Stimulated activated CD8-positive, alpha-beta memory T cell treated with anti-CD3 and anti-CD28 coated beads, Interleukin-15, amount 100 ng/mL, for 24 hours (primary cell): ENCODE measurements around the gene ERGIC1.
"Not testable (repeated sequence)": the region's sequence is repeated elsewhere in the genome, so short reads cannot be mapped to it uniquely, and the experiment has no call there.

Source experiments
- DNase-seq: peaks from one replicate; pipeline ENCODE4 v3.0.0-alpha.2; 2020; ENCODE audit warnings: low read depth

Gene ERGIC1

DNA sequence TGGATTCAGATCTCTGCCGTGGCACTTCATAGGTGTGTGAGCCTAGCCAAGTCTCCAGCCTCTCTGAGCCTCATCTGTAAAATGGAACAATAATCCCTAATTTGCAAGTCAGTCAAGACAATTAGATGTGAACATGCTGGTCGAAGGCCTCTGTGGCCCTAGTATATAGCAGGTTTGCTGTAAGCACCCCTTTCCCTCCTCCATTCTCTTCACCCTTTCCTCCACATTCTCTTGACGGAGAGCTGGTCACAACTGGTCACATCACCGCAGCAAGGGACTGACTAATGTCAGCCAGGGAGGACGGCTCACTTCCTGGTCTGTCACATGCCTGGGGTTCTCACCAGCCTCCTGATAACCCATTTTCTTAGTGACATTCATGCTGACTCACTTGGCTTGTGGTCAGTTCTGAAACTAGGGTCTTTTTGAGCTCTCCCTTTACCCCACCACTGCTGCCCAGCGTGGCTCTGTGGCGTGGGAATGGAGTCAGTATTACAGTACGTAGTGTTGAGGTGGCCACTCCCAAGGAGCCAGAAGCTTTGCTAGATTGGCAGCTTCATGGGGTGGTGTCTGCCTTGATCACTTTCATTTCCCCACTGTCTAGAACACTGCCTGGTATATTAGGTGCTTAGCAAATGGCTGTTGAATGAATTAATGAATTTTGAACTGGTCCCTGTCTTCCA, 47.8 kb downstream of the ERGIC1 start:
- DNase-seq, result no peak

DNA sequence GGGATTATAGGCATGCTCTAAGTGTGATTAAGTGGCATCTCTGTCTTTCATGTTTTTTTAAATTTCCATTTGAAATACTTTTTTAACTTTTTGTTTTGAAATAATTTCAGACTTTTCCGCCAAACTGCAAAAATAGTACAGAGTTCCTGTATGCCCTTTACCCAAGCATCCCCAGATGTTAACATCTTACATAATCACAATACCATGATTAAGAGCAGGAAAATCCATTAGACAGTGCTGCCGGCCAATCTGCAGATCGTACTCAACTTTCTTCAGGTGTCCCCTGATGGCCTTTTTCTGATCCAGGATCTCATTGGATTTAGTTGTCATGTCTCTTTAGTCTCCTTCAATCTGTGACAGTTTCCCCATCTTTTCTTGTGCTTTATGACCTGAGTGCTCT, 49.0 kb downstream of the ERGIC1 start:
- DNase-seq, result no peak

DNA sequence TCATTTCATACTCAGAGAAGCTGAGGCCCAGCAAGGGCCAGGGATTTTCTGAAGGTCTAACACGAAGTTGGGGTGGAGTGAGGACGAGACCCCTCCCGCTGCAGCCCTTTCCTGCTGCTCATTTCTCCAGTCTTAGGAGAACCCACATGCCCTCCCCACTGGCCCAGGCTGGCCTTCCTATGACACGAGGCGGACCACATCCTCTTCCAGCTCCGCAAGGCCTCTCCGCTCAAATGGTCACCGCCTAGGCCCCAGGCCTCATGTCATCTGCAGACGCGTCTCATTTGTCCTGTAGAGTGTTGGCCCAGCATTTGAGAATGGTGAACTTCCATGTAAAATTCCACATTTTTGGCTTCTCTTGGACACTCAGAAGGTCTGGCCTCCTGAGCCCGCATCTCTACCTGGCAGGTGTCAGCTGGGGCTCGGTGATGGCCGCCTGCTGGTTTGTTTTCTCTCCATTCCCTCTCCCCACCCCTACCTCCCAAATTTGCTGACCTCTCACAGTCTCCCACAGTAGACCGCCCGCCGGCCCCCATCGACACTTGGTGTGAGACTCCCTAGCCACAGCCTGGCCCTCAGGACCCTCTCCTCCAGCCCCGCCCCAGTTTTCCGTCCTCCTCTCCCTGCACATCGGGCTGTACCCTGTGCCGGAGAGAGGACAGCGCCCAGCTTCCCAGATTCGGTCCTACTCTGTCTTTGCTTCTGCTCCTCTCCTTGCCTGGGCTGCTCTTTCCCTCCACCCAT, 51.7 kb downstream of the ERGIC1 start:
- DNase-seq, result no peak

DNA sequence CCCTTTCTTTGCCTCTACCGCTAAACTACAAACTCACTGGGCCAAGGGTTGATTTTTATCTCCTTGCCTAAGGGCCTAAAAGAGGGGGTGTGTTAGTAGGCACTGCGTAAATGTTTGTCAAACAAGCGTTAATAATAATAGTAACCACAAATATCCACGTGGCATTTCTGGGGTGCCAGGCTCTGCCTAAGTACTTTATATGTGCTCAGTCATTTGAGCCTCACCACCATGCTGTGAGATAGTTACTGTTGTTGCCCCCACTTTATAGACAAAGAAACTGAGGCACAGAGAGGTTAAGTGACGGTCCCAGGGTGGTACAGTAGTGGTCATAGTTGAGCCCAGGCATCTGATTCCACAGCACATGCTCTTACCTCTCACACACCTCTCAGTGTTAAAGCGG, 52.4 kb downstream of the ERGIC1 start:
- no peak for DNase-seq

DNA sequence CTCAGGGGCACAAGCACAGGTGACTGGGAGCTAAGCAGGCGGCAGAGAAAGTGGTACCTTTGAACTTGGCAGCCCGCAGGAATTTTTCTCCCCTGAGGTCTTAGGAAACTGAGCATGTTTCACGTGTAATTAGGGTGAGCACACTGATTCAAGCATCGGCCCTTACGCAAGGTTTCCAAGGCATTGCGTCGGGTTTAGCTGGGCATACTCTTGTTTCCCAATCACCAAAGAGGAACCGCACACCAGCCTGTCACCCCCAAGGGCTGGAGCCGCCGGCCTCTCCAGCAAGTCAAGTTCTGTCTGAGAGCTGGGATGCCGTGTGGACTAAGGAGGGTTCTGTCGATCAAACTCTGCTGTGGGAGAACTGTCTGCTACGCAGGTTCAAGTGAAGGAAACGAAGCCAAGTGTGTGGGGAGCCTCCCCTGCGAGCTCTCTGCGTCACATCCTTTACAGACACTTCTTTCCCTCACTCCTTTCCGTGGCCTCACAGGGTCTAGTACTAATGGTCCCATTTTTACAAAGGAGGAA, 53.0 kb downstream of the ERGIC1 start:
- no peak for DNase-seq

DNA sequence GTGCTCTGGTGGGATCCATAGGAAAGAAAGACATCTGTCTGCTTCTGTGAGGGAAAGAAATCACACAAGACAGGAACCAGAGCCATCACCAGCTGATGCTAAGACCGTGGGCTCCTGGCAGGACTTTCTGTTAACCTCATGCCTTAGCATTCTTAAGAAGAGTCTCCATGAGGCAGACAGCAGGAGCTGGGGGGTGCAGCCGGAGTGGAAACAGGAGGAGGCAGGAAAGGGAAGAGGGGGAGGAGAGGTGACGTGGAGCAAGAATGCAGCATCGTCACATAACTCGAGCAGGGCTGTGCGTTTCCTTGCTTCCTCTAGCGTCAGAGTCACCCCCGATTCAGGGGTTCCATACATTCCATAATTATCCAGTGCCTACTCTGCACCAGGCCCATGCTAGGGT, 53.6 kb downstream of the ERGIC1 start:
- DNase-seq, result no peak

DNA sequence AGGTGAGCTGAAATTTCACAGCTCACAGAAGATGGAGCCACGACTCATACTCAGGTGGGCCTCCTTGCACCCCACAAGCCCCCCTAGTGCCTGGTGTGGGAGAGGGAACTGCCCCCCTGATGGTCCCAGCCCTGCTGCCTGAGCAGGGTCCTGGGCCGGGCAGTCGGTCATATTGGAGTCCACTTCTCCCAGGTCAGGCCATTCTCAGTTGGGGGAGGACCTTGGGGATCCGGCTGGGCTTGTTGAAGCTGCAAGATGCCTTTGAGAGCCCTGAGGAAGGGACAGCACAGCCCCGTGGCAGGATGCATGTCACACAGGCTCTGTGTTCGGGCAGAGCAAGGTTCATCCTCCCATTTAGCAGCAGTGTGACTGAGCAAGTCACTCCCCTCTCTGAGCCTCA, 56.6 kb downstream of the ERGIC1 start:
- DNase-seq, result no peak

DNA sequence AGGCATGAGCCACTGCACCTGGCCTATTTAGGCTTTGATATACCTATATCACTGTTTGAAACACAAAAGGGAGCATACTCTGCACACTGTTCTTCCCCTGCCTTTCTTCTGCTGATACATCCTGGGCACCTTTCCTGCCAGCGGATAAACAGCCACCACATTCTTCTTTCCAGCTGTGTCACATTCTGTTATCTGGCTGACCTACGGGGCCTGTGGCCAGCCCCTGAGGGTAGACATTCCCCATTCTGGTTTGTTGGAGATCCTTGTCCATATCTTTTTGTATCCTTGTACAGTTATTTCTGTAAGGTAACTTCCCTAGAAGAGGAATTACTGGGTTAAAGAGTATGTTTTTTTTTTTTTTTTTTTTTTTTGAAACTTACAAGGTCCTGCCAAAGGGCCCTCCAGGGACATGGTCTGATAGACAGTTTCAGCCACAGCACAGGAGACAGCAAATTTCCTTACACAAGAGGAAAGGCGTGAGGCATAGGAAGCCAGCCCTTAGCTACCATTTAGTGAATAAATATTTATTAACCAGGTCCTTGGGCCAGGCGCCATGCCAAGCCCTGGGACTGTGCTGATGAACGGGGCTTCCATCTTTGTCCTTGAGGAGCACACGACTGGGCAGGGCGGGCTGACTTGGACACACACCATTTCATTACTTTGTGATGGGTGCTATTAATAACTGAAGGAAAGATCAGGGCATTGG, 57.8 kb downstream of the ERGIC1 start:
- no peak for DNase-seq

DNA sequence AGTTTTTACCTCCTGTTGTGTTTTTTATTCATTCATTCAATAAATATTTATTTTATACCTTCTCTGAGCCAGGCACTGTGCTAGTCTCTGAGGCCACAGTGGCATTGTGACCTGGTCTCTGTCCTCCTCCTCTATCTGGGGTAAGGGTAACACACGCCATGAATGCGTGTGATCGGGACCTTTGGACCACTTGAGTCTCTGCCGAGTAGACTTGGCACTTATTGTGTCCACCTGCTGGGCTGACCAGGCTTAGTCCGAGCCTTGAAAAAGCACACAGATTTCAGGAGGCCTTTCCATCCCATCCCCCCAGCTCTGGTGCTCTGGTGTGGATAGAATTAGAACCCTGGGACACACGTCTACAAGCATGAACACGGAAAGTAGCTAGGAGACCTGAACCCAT, 58.7 kb downstream of the ERGIC1 start:
- no peak for DNase-seq

DNA sequence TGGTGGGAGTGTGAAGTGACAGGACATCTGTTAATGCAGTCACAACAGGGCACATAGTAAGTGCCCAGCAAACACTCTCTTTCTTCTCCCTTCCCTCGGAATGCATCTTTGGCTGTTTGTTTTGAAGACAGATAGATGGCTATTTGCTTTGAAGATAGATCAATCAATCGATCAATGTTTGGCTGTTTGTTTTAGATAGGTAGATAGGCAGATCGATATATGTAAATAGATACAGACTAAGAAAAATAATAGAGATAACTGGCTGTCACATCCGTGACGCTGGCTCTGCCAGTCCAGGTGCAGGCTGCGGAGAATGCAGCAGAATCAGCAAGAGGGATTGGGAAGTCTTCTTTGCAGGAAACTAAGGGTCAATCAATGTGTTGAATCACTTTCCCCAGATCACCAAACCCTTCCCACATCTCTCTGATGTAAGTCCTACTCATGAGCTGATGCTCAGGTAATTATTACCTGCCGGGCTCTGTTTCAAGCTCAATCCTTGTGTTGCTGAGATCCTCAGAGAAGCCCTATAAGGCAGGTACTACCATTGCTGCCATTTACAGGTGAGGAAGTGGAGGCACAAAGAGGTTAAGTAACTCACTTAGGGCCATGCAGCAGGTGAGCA, 60.8 kb downstream of the ERGIC1 start:
- no peak for DNase-seq

DNA sequence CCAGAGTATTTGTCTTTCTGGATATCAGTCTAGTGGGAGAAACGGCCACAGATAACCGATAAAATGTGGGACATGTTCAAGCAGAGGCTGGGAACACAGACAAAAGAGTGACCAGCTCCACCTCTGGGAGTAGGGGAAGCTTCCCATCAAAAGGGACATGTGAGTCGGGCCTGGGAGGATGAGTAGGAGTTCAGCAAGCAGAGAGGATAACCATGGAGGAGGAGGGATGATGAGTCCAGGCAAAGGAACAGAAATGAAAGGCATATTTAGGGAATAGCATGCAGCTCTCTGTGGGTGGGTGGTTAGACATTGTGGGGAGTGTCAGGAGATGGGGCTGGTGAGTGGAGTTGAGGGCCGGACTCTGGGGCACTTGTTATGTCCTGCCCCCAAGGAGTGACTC, 61.5 kb downstream of the ERGIC1 start:
- no peak for DNase-seq

DNA sequence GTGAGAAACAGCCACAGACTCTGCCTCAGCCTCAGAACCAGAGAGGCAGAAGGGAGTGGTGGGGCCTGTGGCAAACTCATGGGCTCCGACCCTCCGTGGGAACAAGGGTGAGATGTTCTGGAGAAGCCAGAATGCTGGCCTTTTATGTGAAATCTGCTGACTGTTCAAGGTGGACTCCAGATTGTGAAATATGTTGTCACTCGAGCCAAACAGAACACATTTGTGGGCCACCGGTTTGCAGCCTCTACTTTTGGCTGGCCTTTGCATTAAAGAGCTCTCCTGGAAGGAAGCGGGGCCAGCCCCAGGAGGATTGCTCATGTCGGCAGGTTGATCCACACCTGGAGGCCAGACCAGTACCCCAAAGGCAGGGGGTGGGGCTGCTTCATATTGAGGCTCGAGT, 62.4 kb downstream of the ERGIC1 start:
- no peak for DNase-seq

DNA sequence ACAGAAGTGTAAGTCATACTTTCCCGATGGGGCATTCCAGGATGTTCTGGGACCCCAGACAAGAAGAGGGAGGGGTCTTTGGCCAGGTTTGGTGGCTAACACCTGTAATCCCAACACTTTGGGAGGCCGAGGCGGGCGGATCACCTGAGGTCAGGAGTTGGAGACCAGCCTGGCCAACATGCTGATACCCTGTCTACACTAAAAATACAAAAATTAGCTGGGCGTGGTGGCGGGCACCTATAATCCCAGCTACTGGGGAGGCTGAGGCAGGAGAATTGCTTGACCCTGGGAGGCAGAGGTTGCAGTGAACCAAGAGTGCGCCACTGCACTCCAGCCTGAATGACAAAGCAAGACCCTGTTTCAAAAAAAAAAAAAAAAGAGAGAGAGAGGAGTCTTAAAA, 63.0 kb downstream of the ERGIC1 start:
- not testable (repeated sequence) for DNase-seq

DNA sequence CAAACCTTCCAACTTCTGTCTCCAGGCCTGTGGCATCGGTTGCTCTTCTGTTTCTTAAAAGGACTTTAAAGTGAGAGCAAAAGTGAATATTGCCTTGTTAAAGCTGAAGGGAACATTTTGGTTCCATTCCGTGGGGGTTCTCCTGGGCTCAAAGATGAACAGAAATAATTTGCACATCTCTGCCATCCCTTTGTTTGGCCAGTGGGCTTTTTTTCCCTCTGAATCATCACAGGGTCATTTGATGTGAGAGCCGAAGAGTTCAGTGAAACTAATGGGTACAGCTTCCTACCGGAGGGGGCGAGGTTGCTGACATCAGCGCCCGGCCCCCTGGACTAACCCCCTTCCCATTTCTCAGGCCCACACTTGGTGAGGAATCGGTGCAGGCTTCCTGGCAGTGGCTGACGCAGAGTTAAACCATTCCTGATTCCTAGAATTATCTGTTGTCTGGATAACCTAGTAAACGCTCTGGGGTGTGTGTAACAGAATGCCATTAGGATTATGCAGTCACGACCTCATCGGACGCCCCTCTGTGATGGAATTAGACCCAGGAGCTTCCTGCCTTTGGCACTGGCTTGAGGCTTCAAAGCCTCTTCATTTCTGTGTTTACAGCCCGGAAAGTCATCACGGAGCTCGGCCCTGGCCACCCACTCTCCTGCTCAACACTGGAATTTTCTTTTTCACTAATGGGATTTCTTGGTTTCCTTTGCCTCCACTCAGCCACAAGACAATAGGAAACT, 63.6 kb downstream of the ERGIC1 start:
- DNase-seq, result no peak

DNA sequence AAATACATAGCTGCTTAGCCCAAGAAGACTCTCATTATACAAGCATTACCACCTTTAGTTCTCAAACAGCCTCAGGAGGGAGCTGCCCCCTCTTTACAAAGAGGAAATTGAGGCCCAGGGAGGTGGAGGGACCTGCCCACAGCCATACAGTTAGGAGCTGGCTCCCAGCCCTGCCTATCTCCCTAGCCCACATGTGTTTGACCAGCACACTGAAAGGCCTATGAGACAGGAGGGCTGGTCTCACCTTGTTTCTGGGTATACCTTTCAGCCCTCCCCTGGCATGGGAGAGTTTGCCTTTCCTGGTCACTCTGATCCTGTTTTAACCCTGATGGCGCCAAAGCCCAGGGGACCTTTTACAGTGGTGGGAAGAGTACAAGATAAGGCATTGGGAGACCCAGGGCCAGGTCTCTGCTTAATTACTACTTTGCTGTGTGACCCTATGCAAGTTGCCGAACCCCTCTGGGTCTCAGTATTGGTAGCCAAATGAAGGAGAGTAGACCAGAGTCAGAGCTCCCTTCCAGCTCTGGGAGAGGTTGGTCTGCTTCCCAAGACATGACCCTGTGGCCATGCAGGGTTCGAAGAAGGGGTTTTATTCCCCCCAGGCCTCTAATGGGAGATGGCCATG, 64.3 kb downstream of the ERGIC1 start:
- no peak for DNase-seq

DNA sequence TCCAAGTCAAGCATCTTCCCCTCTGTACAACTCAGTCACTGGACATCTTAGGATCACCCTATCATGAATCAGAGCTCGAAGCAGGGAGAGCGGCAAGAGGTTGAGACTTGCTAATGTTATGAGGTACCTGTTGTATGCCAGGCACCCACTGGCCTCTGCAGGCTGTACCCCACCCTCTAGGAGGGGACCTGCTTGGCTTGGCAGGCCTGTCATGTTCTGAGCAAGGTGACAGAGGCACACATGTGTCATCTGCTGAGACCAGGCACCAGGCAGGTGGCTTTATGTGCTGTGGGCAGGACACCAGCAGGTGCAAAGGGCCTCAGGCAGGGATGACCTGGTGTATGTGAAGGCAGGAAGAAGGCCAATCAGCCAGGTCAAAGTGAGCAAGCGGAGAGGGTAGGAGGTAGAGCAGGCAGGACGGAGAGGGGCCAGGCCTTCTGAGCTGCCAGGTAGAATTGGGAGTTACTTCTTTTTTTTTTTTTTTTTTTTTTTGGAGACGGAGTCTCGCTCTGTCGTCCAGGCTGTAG, 64.9 kb downstream of the ERGIC1 start:
- no peak for DNase-seq

DNA sequence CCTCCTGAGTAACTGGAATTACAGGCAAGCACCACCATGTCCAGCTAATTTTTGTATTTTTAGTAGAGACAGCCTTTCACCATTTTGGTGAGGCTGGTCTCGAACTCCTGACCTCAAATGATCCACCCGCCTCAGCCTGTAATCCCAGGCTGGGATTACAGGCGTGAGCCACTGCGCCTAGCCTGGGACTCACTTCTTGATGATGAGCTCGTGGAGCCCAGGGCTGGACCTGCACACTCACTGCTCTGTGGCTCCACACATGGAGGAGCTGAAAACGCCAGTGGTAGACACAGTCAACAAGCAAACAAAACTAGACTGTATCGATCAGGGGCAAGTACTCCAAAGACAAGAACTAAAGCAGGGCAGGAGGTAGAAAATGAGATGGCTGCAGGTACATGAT, 65.4 kb downstream of the ERGIC1 start:
- DNase-seq, result no peak

DNA sequence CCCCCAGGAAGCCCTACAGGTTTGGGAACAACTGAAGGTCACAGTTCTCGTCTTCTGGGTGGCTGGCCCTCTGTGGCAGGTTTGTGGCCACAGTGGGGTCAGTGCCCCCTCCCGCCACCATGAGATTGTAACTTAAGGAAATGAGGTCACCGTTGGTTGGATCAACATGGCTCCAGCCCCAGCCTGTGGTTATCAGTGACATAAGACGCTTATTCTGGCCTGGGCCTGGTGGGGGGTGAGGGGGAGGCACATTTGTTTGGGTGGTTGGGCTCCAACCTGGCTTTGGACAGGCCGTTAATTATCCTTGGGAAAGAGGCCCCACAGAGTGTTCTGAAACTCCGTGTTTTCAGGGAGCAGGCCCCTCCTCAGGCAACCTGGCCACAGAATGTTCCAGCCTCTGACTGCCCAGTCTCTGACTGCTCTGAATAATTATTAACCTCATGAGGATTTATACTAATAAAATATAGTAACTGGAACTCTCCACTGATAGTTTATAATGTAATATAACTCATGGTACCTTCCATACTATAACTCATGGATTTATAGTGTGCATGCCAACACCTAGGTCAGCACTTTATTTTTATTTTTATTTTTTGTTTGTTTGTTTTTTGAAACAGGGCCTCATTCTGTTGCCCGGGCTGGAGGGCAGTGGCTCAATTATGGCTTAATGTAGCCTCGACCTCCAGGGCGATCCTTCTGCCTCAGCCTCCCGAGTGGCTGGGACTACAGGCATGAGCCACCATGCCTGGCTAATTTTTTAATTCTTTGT, 67.1 kb downstream of the ERGIC1 start:
- no peak for DNase-seq

DNA sequence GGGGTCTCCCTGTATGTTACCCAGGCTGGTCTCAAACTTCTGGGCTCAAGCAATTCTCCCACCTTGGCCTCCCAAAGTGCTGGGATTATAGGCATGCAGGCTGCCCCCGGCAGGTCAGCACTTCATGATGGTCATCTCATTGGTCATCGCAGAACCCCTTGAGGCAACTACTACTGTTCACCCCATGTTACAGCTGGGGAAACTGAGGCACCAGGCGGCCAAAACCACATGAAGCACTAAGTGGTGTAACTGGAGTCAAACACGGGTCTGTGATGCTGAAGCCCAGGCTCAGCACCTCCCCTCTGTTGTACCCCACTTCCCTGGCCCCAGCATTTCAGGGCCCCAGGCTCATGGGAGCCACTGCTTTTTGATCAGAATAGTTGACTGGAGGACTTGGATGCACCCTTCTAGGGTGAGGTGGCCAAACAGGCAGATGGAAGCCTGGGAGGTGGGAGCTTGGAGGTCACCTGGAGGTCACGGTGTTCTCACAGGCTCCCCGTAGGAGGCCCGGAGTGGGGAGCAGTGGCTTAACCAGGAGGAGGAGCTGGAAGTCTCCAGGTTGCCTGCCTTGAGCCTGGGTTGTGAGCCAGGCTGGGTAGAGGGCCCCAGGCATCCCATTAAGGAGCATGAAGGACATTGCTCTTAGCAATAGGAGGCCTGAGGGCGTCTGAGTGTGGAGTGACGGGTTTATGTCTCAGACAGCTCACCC, 67.9 kb downstream of the ERGIC1 start:
- DNase-seq, result no peak
